Fibroblast of the aortic adventitia (primary cell): ENCODE results near the gene PTPRB. TPM values are rescaled to one million over a fixed set of nuclear protein-coding genes. Genes with fewer than 3 reads are reported as not detected.

Experiments used
- DNase-seq: peaks from one replicate; pipeline ENCODE4 v3.0.0-alpha.2; 2010; ENCODE audit warnings: low read depth
- H3K4me3 ChIP-seq: 2 replicates; pipeline ENCODE4 v1.5.1; 2011; ENCODE audit warnings: low read depth, mild to moderate bottlenecking, control low read depth, low read length, moderate library complexity
- CTCF ChIP-seq: IDR thresholded peaks from 2 replicates; pipeline ENCODE4 v1.5.1; 2011; ENCODE audit warnings: mild to moderate bottlenecking, low read length, control low read depth, inconsistent platforms; ENCODE audit not compliant: insufficient read depth
- total RNA-seq: library from RNA; depleted of rRNA; stranded (reverse); fragments of >200 nt; gene quantifications from 2 replicates; pipeline ENCODE4 v1.2.3, GENCODE V29; 2012; ENCODE audit warnings: low replicate concordance

The PTPRB gene
- 3.6 and 5.6 TPM in 2 replicates for total RNA-seq

GRCh38 chr12:70637303-70638085 is at the start of gene PTPRB:
TSS of gene PTPRB (minus strand) at chr12:70637429. CDS start at chr12:70637395, 34 bp downstream.
- no peak within 1 kb of the TSS for H3K4me3 ChIP-seq
- DNase-seq = no peak
- TF ChIP-seq CTCF = no peak

- no peak for DNase-seq
- TF ChIP-seq CTCF = no peak
- no peak overlapping the region for H3K4me3 ChIP-seq
Observed at GRCh38 chr12:70686907-70687306, 49.7 kb upstream of the PTPRB start.

GRCh38 chr12:70686299-70686698 is 49.1 kb upstream of the PTPRB start:
- H3K4me3 ChIP-seq = no peak overlapping the region
- DNase-seq = no peak
- no peak for TF ChIP-seq CTCF

GRCh38 chr12:70683976-70684375 is 46.7 kb upstream of the PTPRB start:
- no peak overlapping the region for H3K4me3 ChIP-seq
- TF ChIP-seq CTCF = no peak
- no peak for DNase-seq

- TF ChIP-seq CTCF = no peak
- DNase-seq = no peak
- H3K4me3 ChIP-seq = no peak overlapping the region
Observed at GRCh38 chr12:70671698-70672097, 34.5 kb upstream of the PTPRB start.

GRCh38 chr12:70670948-70671347 is 33.7 kb upstream of the PTPRB start:
- DNase-seq = no peak
- no peak overlapping the region for H3K4me3 ChIP-seq
- TF ChIP-seq CTCF = no peak
